HG03342 (cell line): ENCODE data around the gene PDE6G.
A peak's percentile ranks its signal among the peaks of the same experiment; 100 is the strongest.

Experiments used
- ATAC-seq: cut with Tn5 transposase; IDR thresholded peaks from one replicate; pipeline ENCODE4 v1.9.1; 2021; ENCODE audit warnings: mild to moderate bottlenecking, moderate library complexity; ENCODE audit not compliant: unreplicated experiment

Gene PDE6G

GRCh38 chr17:81656118-81656743 is at the start of gene PDE6G:
PDE6G (minus strand) TSS chr17:81656542; CDS start chr17:81653305, 3,237 bp downstream.
- no peak for ATAC-seq

- no peak for ATAC-seq
These were observed 49.3 kb upstream of the PDE6G start for GRCh38 chr17:81705518-81706231.

GRCh38 chr17:81703747-81704654 is 47.7 kb upstream of the PDE6G start:
- ATAC-seq: peak; percentile 15

DNA sequence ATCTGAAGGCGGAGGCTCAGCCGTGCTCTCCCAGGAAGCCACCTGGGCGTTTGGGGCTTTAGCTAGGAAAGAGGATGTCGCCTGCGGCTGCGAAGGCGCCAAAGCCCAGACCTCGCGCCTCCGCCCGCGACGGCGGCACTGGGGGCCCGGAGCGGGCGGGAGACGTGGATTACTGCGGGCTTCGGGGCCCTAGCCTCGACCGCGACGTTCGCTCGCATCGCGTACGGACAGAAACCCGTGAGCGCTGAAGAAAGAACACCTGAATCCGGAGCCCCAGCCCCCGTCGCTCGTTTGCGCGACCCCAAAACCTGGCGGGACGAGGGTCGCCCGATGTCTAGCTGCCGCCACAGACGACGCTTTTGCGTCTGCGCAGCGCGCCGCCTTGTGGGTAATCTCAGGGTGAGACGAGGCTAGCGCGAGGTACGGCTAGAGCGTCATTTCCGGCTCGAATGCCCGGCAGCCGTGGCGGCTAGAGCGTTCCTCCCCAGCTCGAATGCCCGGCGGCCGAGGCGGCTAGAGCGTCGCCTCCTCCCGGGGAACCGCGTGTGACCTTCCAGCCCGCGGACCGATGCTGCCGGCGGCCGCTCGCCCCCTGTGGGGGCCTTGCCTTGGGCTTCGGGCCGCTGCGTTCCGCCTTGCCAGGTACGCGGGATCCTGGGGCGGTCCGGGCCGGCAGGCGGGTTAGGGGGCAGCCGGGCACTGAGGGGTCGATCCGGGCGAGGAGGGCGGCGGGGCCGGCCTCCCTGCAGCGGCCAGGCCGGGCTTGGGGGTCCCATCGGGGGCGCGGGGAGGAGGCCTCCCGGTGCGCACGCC is 46.8 kb upstream of the PDE6G start, which contains the start of gene MRPL12:
MRPL12 (plus strand) TSS at position 434 of the 813 bp plus-strand sequence; CDS start at position 569, 135 bp downstream.
- peak; percentile 82 for ATAC-seq

DNA sequence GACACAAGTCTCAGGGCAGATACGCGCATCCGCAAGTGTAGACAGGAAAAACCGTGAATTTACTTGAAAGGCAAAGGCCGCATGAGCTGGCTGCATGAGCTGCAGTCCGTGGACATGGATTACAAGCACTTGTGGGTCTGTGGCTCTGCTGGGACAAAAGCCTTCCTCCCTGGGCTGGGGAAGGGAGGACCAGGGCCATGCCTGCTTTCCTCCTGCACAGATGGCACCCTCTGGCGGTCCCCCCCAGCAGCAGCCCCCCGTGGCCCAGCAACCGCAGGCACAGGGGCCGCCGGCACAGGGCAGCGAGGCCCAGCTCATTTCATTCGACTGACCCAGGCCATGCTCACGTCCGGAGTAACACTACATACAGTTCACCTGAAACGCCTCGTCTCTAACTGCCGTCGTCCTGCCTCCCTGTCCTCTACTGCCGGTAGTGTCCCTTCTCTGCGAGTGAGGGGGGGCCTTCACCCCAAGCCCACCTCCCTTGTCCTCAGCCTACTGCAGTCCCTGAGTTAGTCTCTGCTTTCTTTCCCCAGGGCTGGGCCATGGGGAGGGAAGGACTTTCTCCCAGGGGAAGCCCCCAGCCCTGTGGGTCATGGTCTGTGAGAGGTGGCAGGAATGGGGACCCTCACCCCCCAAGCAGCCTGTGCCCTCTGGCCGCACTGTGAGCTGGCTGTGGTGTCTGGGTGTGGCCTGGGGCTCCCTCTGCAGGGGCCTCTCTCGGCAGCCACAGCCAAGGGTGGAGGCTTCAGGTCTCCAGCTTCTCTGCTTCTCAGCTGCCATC is 45.1 kb upstream of the PDE6G start:
- no peak for ATAC-seq

DNA sequence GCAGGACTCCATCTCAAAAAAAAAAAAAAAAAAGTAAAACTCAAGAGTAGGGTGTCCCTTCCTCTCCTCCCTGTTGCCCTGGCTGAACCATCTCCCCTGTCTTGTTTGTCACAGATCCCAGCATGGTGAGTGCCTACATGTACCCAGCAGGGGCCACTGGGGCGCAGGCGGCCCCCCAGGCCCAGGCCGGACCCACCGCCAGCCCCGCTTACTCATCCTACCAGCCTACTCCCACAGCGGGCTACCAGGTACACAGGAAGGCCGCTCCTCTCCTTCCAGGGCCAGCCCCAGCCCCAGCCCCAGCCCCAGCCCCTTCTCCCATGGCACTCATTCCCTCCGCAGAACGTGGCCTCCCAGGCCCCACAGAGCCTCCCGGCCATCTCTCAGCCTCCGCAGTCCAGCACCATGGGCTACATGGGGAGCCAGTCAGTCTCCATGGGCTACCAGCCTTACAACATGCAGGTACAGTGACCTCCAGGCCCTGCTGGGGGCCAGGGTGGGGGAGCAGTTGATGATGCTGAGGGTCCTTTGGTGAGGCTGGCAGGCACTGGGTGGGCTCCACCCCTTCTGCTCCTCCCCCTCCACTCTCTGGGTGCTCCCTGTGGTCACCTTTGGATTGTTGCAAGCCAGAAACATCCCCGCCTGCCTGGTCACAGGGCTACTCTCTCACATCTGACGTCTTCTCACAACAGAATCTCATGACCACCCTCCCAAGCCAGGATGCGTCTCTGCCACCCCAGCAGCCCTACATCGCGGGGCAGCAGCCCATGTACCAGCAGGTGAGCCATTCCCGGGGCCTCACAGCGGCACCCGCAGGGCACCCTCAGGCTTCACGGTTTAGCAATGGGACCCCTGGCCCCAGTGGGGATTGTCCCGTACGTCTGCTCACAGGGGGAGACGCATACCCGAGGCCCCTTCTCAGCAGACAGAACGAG is 44.3 kb upstream of the PDE6G start:
- no peak for ATAC-seq

DNA sequence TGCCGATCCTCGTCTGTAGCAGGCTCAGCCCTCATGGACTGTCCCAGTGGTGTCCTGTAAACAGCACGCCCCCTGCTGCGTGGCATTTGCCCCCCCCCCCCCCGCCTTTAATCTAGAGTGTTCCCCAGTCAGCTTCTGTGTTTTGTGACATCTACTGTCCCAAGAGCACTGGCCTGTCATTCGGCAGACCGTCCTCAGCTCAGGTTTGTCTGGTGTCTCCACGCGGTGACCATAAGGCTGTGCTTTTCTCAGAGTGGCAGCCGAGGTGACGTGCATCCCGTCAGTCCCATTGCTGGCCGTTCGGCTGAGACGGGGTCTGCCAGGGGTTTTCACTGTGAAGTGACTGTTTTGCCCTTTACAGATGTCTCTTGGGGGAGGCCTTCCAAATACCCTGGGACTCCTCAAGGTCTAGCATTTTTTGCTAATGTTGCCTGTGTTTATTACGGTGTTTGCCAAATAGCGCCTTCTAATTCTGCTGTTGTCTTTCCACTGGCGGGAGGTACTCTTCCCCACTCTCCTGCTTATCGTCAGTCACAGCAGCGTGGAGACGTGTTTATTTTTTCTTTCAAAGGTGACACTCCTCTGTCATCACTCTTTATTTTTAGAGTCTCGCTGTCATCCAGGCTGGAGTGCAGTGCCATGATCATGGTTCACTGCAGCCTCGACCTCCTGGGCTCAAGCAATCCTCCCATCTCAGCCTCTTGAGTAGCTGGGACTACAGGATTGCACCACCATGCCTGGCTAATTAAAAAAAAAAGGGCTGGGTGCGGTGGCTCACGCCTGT is 41.1 kb upstream of the PDE6G start:
- ATAC-seq: no peak

- ATAC-seq: no peak
These were observed 40.0 kb upstream of the PDE6G start for GRCh38 chr17:81696218-81696941.

- ATAC-seq: no peak
These were observed 39.5 kb upstream of the PDE6G start for GRCh38 chr17:81695801-81696200.

- ATAC-seq: no peak
These were observed 38.9 kb upstream of the PDE6G start for GRCh38 chr17:81695211-81695610.

- ATAC-seq: no peak
These were observed 38.5 kb upstream of the PDE6G start for GRCh38 chr17:81694810-81695209.

- no peak for ATAC-seq
These were observed 37.3 kb upstream of the PDE6G start for GRCh38 chr17:81693509-81694210.

DNA sequence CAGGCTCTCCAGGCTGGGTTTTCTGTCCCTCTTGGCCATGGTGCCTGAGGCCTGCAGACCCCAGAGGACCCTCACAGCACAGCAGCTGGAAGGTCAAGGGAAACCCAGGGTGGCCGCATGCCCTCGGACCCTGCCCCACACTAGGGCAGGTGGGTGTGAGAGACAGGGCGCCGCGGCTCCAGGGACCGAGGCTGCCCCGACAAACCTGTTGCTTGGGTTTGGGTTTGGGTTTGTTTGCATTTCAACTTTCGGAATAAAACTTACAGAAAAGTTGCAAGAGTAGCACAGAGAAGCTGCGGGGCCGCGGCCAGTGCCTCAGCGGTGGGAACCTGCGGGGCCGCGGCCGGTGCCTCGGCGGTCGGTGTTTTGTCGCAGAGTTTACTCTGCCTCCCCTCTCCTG is 35.3 kb upstream of the PDE6G start:
- no peak for ATAC-seq

DNA sequence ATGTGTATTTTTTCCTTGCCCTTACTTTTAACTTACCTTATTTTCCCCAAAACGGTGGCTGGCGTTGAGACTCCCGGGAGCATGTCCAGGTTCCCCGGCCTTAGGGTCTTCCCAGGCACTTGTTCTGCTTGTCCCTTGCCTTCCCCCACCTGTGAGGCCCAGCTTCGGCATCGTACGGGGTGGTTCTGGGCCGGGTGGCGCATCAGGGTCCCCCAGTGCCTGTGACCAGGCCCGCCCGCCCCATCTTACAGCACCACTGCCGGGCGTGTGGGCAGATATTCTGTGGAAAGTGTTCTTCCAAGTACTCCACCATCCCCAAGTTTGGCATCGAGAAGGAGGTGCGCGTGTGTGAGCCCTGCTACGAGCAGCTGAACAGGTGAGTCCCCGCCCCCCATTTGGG is 34.9 kb upstream of the PDE6G start:
- no peak for ATAC-seq

- ATAC-seq: no peak
These were observed 34.2 kb upstream of the PDE6G start for GRCh38 chr17:81690549-81690948.

- ATAC-seq: no peak
These were observed 33.7 kb upstream of the PDE6G start for GRCh38 chr17:81690066-81690465.

DNA sequence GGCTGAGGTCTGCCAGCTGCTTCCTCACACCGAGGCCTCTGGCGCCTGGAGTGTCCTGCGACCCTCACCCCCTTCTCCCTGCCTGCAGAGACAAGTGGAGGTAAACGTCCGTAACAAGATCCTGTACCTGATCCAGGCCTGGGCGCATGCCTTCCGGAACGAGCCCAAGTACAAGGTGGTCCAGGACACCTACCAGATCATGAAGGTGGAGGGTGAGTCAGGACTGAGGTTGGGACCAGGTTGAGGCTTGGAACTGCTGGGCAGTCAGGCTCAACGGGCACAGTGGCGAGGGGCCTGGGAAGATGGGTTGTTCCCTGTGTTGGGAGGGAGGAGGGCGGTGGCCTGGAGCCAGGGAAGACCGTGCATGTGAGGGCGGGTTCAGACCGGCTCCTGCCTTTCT is 32.3 kb upstream of the PDE6G start:
- ATAC-seq: no peak
